NCI-H345 treated with DMSO at 0.1 percent for 48 hours (cell line): ENCODE measurements around the gene ZNF524.

ENCODE experiments used
- DNase-seq: peaks from one replicate; lab custom pipeline; 2025; ENCODE audit not compliant: unreplicated experiment; lab: John Stamatoyannopoulos, UW

Gene ZNF524

GRCh38 chr19:55641426-55642152, 41.5 kb downstream of the ZNF524 start:
- DNase-seq: no peak

GRCh38 chr19:55642153-55643002, 42.3 kb downstream of the ZNF524 start:
- DNase-seq: no peak

GRCh38 chr19:55643003-55643886, 43.2 kb downstream of the ZNF524 start, which contains the start of gene ZNF581:
Gene ZNF581, plus strand, starts transcription at chr19:55643649. Its CDS starts 923 bp downstream, at chr19:55644572.
- peak; percentile 35 for DNase-seq

GRCh38 chr19:55643887-55644176, 43.7 kb downstream of the ZNF524 start:
- no peak for DNase-seq

GRCh38 chr19:55644191-55644833, 44.2 kb downstream of the ZNF524 start:
- no peak for DNase-seq

GRCh38 chr19:55644842-55645511, 44.9 kb downstream of the ZNF524 start:
- DNase-seq: no peak

GRCh38 chr19:55645512-55645881, 45.4 kb downstream of the ZNF524 start:
- DNase-seq: no peak

GRCh38 chr19:55646889-55647731, 47.0 kb downstream of the ZNF524 start:
- no peak for DNase-seq

GRCh38 chr19:55647732-55648584, 47.9 kb downstream of the ZNF524 start, which contains the start of gene CCDC106:
Gene CCDC106, plus strand, starts transcription at chr19:55648212. Its CDS starts 835 bp downstream, at chr19:55649047.
- peak; percentile 19 for DNase-seq

- no peak for DNase-seq
Measured at GRCh38 chr19:55648585-55649267, 48.6 kb downstream of the ZNF524 start.

- no peak for DNase-seq
Measured at GRCh38 chr19:55649268-55650125, 49.4 kb downstream of the ZNF524 start.

GRCh38 chr19:55650126-55650557, 50.1 kb downstream of the ZNF524 start:
- no peak for DNase-seq

- no peak for DNase-seq
Measured at GRCh38 chr19:55650602-55651230, 50.6 kb downstream of the ZNF524 start.

GRCh38 chr19:55651236-55651635, 51.1 kb downstream of the ZNF524 start:
- no peak for DNase-seq

GRCh38 chr19:55652311-55653128, 52.4 kb downstream of the ZNF524 start:
- DNase-seq: no peak
